ENCODE measurements around the gene USP22.

GRCh38 chr17:20987511-20987910 lies 55.3 kb downstream of the USP22 start:
- TF ChIP-seq CTCF (IDR thresholded peaks at IDR 0.05) (no peak), POLR2AphosphoS5 (IDR thresholded peaks at IDR 0.05; ENCODE audit: insufficient read depth in 1 of 2, low read depth in 1 of 2) (no peak), POLR2A (IDR thresholded peaks at IDR 0.05) (no peak)
